Type B pancreatic cell (in vitro differentiated cells): ENCODE measurements around the gene MLLT6. TPM values are rescaled to one million over a fixed set of nuclear protein-coding genes. Genes with fewer than 3 reads are reported as not detected.

ENCODE experiments used
- DNase-seq: peaks from one replicate; pipeline ENCODE4 v3.0.0; 2021; ENCODE audit warnings: mixed read lengths; ENCODE audit not compliant: unreplicated experiment; ENCODE audit errors: extremely low spot score
- H3K27ac Mint-ChIP-seq: 2 replicates; pipeline ENCODE4 v1.8.0; 2021; ENCODE audit warnings: mild to moderate bottlenecking, mixed read lengths
- H3K27me3 Mint-ChIP-seq: 2 replicates; pipeline ENCODE4 v1.8.0; 2021; ENCODE audit warnings: mixed read lengths
- H3K36me3 Mint-ChIP-seq: 2 replicates; pipeline ENCODE4 v1.8.0; 2021; ENCODE audit warnings: mixed read lengths
- H3K4me1 Mint-ChIP-seq: one replicate; pipeline ENCODE4 v1.8.0; 2021; ENCODE audit warnings: mixed read lengths; ENCODE audit not compliant: unreplicated experiment
- H3K4me3 Mint-ChIP-seq: 2 replicates; pipeline ENCODE4 v1.8.0; 2021; ENCODE audit warnings: mild to moderate bottlenecking, mixed read lengths
- H3K9me3 Mint-ChIP-seq: 2 replicates; pipeline ENCODE4 v1.8.0; 2021; ENCODE audit warnings: mixed read lengths
- CTCF ChIP-seq: fragments of 200-600 bp; sonication (generic); conservative IDR thresholded peaks from 2 replicates; pipeline ENCODE4 v1.5.0; 2021; ENCODE audit warnings: antibody characterized with exemption, mild to moderate bottlenecking
- long read RNA-seq: library from polyadenylated mRNA; unstranded; transcript quantifications from one replicate; pipeline ENCODE4 v2.0.0, GENCODE V29; 2020
- total RNA-seq: library from RNA; stranded (reverse); gene quantifications from 2 replicates; pipeline ENCODE4 v1.2.1, GENCODE V29; 2021; ENCODE audit warnings: low replicate concordance

Gene MLLT6
- total RNA-seq = 122 and 130 TPM in 2 replicates
- long read RNA-seq, partial matches to known transcripts = 0 of 10 reads
- long read RNA-seq, other reads (novel, unspliced or antisense) = 10 of 10 reads

DNA sequence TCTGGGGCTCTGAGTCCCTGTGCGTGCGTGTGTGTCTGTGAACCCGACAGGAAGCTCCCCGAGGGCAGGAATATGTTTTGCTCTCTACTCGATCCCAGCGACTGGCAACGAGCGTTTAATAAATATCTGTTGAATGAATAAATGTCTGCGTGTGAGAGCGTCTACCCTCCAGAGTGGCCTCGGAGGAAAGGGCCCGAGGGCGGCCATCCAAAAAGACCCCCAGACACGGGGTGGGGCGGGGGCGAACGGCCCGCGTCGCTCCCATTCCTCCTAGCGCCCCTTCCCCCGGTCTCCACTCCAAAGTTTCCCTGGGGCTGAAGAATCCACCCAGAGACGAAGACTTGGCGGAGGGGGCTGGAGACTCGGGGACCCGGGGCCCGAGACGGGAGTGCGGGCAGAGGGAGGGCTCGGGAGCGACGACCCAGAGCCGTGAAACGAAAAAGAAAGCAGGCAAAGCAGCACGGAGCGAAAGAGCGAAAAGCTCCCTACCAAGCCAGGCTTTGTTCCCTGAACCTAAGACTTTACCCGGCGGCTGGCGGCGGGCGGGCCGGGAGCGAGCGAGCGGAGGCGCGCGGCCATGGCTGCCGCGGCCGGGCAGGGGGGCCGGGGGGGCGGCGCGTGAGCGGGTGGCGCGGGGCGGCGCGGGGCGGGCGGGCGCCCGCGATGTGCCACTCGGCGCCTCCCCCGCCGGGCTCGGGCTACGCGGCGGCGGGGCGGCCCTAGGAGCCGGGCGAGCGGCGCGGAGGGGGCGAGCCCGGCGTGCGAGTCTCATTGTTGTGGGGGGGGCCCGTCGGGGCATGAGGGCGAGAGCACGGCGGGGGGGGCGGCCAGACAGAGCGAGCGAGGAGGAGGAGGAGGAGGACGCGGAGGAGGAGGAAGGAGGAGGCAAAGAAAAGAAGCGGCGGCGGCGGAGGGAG is at the start of gene MLLT6:
MLLT6 (plus strand) TSS at position 668 of the 917 bp plus-strand sequence. CDS start 360 bp downstream, outside the sequence.
- H3K27ac Mint-ChIP-seq = peak within 1 kb of the TSS; percentile 99
- no peak for TF ChIP-seq CTCF
- no peaks in the 10 kb centered on the region for H3K36me3 Mint-ChIP-seq
- H3K4me3 Mint-ChIP-seq = peak within 1 kb of the TSS; percentile 95
- peak; percentile 83 for DNase-seq
- H3K27me3 Mint-ChIP-seq = peaks cover 13% of the 10 kb centered on the region
- H3K4me1 Mint-ChIP-seq = peaks cover 34% of the 10 kb centered on the region
- no peaks in the 10 kb centered on the region for H3K9me3 Mint-ChIP-seq

DNA sequence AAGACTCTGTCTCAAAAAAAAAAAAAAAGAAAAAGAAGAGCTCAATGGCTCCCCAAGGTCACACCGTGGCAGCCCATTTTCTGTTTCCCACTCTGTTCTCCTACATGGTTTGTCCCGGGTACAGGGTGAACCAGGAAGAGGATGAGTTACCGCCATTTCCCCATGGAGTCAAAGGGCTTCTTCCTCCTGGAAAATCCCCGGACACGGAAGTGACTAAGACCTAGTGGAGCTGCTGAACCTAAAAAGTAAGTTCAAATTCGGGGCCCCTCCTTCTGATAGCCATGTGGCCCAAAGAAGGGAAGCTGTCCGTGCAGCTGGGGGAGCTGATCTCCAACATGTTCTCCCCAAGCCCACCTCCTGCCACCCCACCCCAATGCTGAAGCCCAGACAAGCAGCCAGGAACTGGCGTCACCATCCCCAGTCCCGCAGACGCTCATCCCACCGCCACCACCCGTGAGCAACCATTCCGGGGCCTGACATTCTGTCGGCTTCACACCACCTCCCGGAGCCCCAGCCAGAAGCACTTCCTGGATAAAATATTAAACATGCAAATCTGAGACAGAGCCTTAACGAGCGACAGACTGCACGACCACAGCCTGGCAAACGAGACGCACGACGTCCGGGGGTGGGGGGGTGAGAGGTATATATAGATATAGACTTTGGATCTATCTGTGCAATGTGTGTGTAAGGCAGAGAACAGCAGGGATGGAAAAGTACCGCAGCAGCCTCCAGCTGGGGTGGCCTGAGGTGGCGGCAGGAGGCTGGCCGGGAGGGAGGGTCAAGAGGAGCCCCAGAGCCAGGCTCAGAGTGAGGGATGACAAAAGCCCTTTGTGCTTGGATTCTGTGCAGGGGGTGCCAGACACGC is 47.9 kb upstream of the MLLT6 start:
- Mint-ChIP-seq H3K27me3 (peaks cover 20% of the 10 kb centered on the region), H3K36me3 (no peaks in the 10 kb centered on the region), H3K9me3 (no peaks in the 10 kb centered on the region), H3K4me1 (peaks cover 21% of the 10 kb centered on the region), H3K27ac (peak overlapping the region; percentile 63), H3K4me3 (no peak overlapping the region)
- no peak for DNase-seq
- TF ChIP-seq CTCF = no peak

DNA sequence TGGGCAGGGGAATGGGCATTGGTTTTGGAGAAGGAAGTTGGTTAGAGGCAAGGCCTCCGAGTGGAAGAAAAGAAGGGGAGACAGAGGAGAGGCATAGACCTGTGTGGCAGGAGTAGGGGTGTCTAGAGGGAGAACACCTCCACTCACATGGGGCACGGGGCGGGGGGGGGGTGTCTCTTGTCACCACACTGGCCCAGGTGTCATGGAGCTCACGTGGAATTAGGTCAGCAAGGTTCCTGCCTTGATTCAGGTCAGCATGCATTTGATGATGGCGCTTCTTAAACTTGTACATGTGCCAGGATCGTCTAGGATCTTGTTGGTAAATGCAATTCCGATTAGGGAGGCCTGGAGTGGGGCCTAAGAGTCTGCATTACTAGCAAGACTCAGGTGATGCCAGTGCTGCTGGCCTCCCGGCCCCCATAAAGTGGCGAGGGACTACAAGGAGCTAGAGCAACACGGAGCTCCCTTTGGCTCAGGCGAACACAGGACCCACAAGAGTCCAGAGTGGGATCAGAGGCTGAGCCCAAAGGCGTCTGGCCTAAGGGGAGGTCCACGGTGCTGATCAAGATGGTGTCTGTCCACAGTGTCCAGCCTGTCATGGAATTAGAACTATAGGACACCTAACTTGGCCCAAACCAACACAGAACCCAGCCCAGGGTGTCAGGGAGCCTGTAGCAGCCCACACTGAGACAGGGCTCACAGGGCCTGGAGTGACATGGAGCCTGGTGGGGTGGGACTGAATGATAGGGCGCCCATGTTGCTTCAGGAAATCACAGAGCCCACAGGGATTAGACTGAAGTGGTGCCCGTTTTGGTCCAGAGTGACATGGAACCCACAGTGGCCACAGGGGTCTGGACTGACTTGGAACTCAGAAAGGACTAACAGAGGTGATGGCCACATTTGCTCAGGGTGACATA is 47.0 kb upstream of the MLLT6 start:
- H3K27ac Mint-ChIP-seq = peak overlapping the region; percentile 63
- H3K36me3 Mint-ChIP-seq = no peaks in the 10 kb centered on the region
- H3K27me3 Mint-ChIP-seq = peaks cover 20% of the 10 kb centered on the region
- peaks cover 21% of the 10 kb centered on the region for H3K4me1 Mint-ChIP-seq
- H3K4me3 Mint-ChIP-seq = no peak overlapping the region
- DNase-seq = no peak
- no peaks in the 10 kb centered on the region for H3K9me3 Mint-ChIP-seq
- TF ChIP-seq CTCF = no peak

- Mint-ChIP-seq H3K4me1 (peaks cover 21% of the 10 kb centered on the region), H3K27me3 (peaks cover 20% of the 10 kb centered on the region), H3K36me3 (no peaks in the 10 kb centered on the region), H3K27ac (no peak overlapping the region), H3K4me3 (no peak overlapping the region), H3K9me3 (no peaks in the 10 kb centered on the region)
- TF ChIP-seq CTCF = no peak
- DNase-seq = no peak
These were observed 46.2 kb upstream of the MLLT6 start for GRCh38 chr17:38658741-38659345.
